Measurements from ENCODE around the gene GGACT. TPM values are rescaled to one million over a fixed set of nuclear protein-coding genes. Genes with fewer than 3 reads are reported as not detected.

GGACT gene
- total and polyA plus RNA-seq, 2 donors from 2014 or later, result 9.3 to 15.6 TPM

DNA sequence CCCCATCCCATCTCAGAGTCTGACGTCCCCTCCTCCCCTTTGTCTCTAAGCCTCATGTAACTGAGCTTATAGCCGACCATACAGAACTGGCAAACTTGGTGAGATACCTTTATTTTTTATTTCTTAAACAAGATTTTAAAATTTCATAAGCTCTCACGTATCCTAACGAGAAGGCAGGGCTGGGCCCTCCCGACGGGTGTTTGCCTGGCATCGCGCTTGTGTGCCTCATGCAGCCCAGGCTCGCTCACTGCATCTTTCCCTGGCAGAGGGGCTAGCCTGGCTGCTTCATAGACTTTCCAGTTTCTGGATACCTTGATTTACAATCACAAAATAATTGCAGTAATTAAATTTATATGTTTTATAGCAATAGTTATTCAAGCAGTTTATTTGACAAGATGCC, 69.0 kb downstream of the GGACT start:
- no peak for FAIRE-seq

DNA sequence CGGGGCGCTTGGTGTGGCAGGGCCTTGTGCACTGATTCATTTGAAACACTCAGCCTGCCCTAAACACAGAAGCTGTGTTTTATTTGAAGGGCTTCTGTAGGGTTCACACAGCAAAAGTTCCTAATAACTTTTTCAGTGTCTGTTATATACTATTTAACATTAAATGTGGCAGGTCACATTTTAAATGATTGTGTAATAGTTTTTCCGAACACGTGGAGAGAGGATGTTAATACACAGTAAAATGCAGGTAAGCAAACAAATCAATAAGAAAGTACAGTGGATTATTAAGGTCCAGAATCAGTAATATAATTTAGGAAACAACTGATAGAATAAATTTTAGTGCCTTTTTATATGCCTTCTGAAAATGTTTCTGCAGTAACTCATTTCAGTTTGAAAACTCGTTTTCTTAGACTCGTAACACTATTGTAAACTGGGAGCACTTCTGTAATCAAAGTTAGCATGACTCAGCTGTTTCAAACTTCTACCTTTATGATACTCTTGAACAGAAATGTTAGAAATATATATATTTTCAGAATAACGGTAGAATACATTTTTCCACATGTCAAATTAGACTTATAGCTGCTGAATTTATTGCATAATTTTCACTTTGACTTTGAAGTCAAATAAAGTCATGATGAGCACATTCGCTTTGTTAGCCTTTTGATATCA, 70.1 kb downstream of the GGACT start:
- no peaks in the 10 kb centered on the region for H3K27me3 ChIP-seq (ENCODE audit: control insufficient read depth, insufficient read depth, low read length)
- peaks cover 2 to 8% (median 7%) of the 10 kb centered on the region in 3 donors for H3K4me1 ChIP-seq (ENCODE audit: control insufficient read depth in 2 of 3, insufficient read depth in 2 of 3, low read depth in 1 of 3, low read length in 3 of 3)
- FAIRE-seq (no peak), DNase-seq (no peak)
- no peak overlapping the region for H3K4me3 ChIP-seq (ENCODE audit: low read length in 3 of 3)
- no peaks in the 10 kb centered on the region for H3K9me3 ChIP-seq (ENCODE audit: control insufficient read depth in 2 of 3, insufficient read depth in 1 of 3, low read length in 3 of 3)
- intact Hi-C loops (cut with DNase I), result no loop called here
- no peak overlapping the region for H3K27ac ChIP-seq (ENCODE audit: low read depth in 2 of 2, low read length in 2 of 2)
- no peak overlapping the region for H3K9ac ChIP-seq (ENCODE audit: low read length in 3 of 3)
- peaks cover 0 to 4% (median 0%) of the 10 kb centered on the region in 3 donors for H3K36me3 ChIP-seq (ENCODE audit: control insufficient read depth in 2 of 3, insufficient read depth in 3 of 3, low read length in 3 of 3)
- TF ChIP-seq, protein P1, sequence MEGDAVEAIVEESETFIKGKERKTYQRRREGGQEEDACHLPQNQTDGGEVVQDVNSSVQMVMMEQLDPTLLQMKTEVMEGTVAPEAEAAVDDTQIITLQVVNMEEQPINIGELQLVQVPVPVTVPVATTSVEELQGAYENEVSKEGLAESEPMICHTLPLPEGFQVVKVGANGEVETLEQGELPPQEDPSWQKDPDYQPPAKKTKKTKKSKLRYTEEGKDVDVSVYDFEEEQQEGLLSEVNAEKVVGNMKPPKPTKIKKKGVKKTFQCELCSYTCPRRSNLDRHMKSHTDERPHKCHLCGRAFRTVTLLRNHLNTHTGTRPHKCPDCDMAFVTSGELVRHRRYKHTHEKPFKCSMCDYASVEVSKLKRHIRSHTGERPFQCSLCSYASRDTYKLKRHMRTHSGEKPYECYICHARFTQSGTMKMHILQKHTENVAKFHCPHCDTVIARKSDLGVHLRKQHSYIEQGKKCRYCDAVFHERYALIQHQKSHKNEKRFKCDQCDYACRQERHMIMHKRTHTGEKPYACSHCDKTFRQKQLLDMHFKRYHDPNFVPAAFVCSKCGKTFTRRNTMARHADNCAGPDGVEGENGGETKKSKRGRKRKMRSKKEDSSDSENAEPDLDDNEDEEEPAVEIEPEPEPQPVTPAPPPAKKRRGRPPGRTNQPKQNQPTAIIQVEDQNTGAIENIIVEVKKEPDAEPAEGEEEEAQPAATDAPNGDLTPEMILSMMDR (IDR thresholded peaks at IDR 0.05; ENCODE audit: borderline replicate concordance, extremely low read depth, insufficient read depth), result no peak

More for the DNA sequence above, 69.0 kb downstream of the GGACT start:
- no peaks in the 10 kb centered on the region for H3K27me3 ChIP-seq (ENCODE audit: control insufficient read depth, insufficient read depth, low read length)
- peaks cover 2 to 10% (median 8%) of the 10 kb centered on the region in 3 donors for H3K4me1 ChIP-seq (ENCODE audit: control insufficient read depth in 2 of 3, insufficient read depth in 2 of 3, low read depth in 1 of 3, low read length in 3 of 3)
- intact Hi-C loops (cut with DNase I), result loop anchor here (10.0 kb wide), 1 partner anchor 865 kb away; no protein-coding TSS in a partner anchor
- H3K9ac ChIP-seq (ENCODE audit: low read length in 3 of 3), result no peak overlapping the region
- H3K9me3 ChIP-seq (ENCODE audit: control insufficient read depth in 2 of 3, insufficient read depth in 1 of 3, low read length in 3 of 3), result no peaks in the 10 kb centered on the region
- H3K36me3 ChIP-seq (ENCODE audit: control insufficient read depth in 2 of 3, insufficient read depth in 3 of 3, low read length in 3 of 3), result peaks cover 0 to 4% (median 0%) of the 10 kb centered on the region in 3 donors
- DNase-seq, result no peak
- no peak overlapping the region for H3K4me3 ChIP-seq (ENCODE audit: low read length in 3 of 3)
- TF ChIP-seq, protein P1 (IDR thresholded peaks at IDR 0.05; ENCODE audit: borderline replicate concordance, extremely low read depth, insufficient read depth), result no peak
- no peak overlapping the region for H3K27ac ChIP-seq (ENCODE audit: low read depth in 2 of 2, low read length in 2 of 2)

DNA sequence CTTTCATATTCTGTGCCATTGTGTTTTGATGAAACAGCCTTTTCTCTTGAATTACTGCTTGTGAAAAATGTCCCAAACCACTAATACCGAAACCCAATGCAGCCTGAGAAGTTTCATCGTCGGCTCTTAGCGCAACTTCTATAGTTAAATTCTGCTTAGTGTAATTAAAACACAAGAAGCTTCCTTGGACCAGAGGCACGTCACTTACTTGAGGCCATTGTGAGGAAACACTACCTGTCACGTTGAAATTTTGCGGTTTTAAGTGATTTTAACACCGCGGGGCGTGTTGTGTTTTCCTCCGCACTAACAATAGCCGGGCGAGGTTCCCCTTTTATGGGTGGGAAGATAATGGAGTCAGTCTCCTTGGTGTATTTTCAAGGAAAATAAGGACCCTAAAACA, 70.9 kb downstream of the GGACT start:
- FAIRE-seq, result no peak
- no peaks in the 10 kb centered on the region for H3K27me3 ChIP-seq (ENCODE audit: control insufficient read depth, insufficient read depth, low read length)
- H3K27ac ChIP-seq (ENCODE audit: low read depth in 2 of 2, low read length in 2 of 2), result peak overlapping the region; percentile 17 to 60
- H3K4me1 ChIP-seq (ENCODE audit: control insufficient read depth in 2 of 3, insufficient read depth in 2 of 3, low read depth in 1 of 3, low read length in 3 of 3), result peaks cover 2 to 8% (median 3%) of the 10 kb centered on the region in 3 donors
- H3K4me3 ChIP-seq (ENCODE audit: low read length in 3 of 3), result peak overlapping the region in 1 of 3 donors; percentile 19
- H3K36me3 ChIP-seq (ENCODE audit: control insufficient read depth in 2 of 3, insufficient read depth in 3 of 3, low read length in 3 of 3), result peaks cover 0 to 4% (median 0%) of the 10 kb centered on the region in 3 donors
- DNase-seq, result no peak
- H3K9ac ChIP-seq (ENCODE audit: low read length in 3 of 3), result no peak overlapping the region
- TF ChIP-seq, protein P1 (IDR thresholded peaks at IDR 0.05; ENCODE audit: borderline replicate concordance, extremely low read depth, insufficient read depth), result no peak
- no peaks in the 10 kb centered on the region for H3K9me3 ChIP-seq (ENCODE audit: control insufficient read depth in 2 of 3, insufficient read depth in 1 of 3, low read length in 3 of 3)
- intact Hi-C loops (cut with DNase I), result no loop called here
